GM12878 (cell line): ENCODE data around the gene BAZ1B. TPM values are rescaled to one million over a fixed set of nuclear protein-coding genes. Genes with fewer than 3 reads are reported as not detected.

Experiments used
- BACH1 ChIP-seq: fragments of 450-650 bp; IDR thresholded peaks from 2 replicates; pipeline ENCODE4 v1.6.1; 2017; ENCODE audit warnings: mild to moderate bottlenecking, borderline replicate concordance
- CHD2 ChIP-seq: IDR thresholded peaks from 2 replicates; pipeline ENCODE4 v1.6.1; 2011; ENCODE audit warnings: low read depth, low read length, improper control_type of control experiment, borderline replicate concordance
- CREM ChIP-seq: IDR thresholded peaks from 2 replicates; pipeline ENCODE4 v1.6.1; 2014; ENCODE audit warnings: antibody characterized with exemption, low read depth
- GABPA ChIP-seq: IDR thresholded peaks from 2 replicates; pipeline ENCODE4 v1.6.1; 2014; ENCODE audit warnings: antibody characterized with exemption, low read depth, mild to moderate bottlenecking, inconsistent platforms
- HCFC1 ChIP-seq: fragments of 150-350 bp; IDR thresholded peaks from 2 replicates; pipeline ENCODE4 v1.6.1; 2014; ENCODE audit warnings: low read length
- IKZF2 ChIP-seq, 2 experiments: fragments of 450-650 bp; IDR thresholded peaks; 2 replicates each; pipeline ENCODE4 v1.6.1; 2017; ENCODE audit warnings: mild to moderate bottlenecking in 2 of 2, moderate library complexity in 2 of 2
- LARP7 ChIP-seq: fragments of 450-650 bp; IDR thresholded peaks from 2 replicates; pipeline ENCODE4 v1.6.1; 2017; ENCODE audit warnings: mild to moderate bottlenecking
- MYC ChIP-seq: IDR thresholded peaks from 2 replicates; pipeline ENCODE4 v1.6.1; 2011; ENCODE audit warnings: mild to moderate bottlenecking, low read length, moderate library complexity, inconsistent platforms; ENCODE audit not compliant: insufficient read depth, insufficient replicate concordance, insufficient read length, severe bottlenecking
- NR2C1 ChIP-seq: fragments of 450-650 bp; IDR thresholded peaks from 2 replicates; pipeline ENCODE4 v1.6.1; 2017; ENCODE audit warnings: antibody characterized with exemption, mild to moderate bottlenecking, moderate library complexity
- NR2F1 ChIP-seq: fragments of 450-650 bp; conservative IDR thresholded peaks from 2 replicates; pipeline ENCODE4 v1.6.1; 2017; ENCODE audit warnings: mild to moderate bottlenecking
- RFX5 ChIP-seq: IDR thresholded peaks from 2 replicates; pipeline ENCODE4 v1.6.1; 2011; ENCODE audit warnings: low read depth, low read length, improper control_type of control experiment
- RUNX3 ChIP-seq: IDR thresholded peaks from 2 replicates; pipeline ENCODE4 v1.6.1; 2012; ENCODE audit warnings: low read length, inconsistent platforms
- SP1 ChIP-seq: IDR thresholded peaks from one replicate; pipeline ENCODE4 v1.6.1; 2011; ENCODE audit warnings: low read depth, low read length
- polyA plus RNA-seq, 11 experiments: library from polyadenylated mRNA; depleted of rRNA in 4 of 11; unstranded in 6 of 11; stranded (reverse) in 5 of 11; fragments of >200 nt; fragmentation: Nextera tagmentation in 4 of 11; fragmentation: Illumina TruSeq in 1 of 11; extraction: Ambion mirVana in 4 of 11; extraction: Trizol in 1 of 11; gene quantifications; 1 replicate in 1 of 11; 2 replicates in 10 of 11; pipeline versions ENCODE4 v1.2.1 to v1.2.3, GENCODE V29; 2011 to 2016; ENCODE audit warnings: inconsistent platforms in 2 of 11, missing spikeins in 2 of 11, low read depth in 1 of 11
- total RNA-seq, 4 experiments: library from RNA; depleted of rRNA in 3 of 4; stranded (reverse); fragments of >200 nt in 3 of 4; fragmentation: Illumina TruSeq in 1 of 4; extraction: Trizol in 1 of 4; gene quantifications; 2 replicates each; pipeline versions ENCODE4 v1.2.1 to v1.2.3, GENCODE V29; 2013 to 2021
- TF ChIP-seq, protein P1 (sequence below): fragments of 450-650 bp; IDR thresholded peaks from 2 replicates; pipeline ENCODE4 v1.6.1; 2017; ENCODE audit warnings: mild to moderate bottlenecking, moderate library complexity

BAZ1B gene
- total and polyA plus RNA-seq, 10 of the 15 experiments (the other 5 are each of a cell fraction or from before 2014, with no cell fraction given): 14.0 to 77.4 (median 36.2) TPM

GRCh38 chr7:73557108-73557396 lies 35.0 kb upstream of the BAZ1B start (continued):
- peak; percentile 73 for TF ChIP-seq SP1
- 0 out of 4 replicates have a peak, but pooled peaks of 1 of the 2 experiments have one; percentile 22 for TF ChIP-seq IKZF2 (IDR thresholded peaks at IDR 0.05)
- 0 out of 2 replicates have a peak, but pooled peaks have one; percentile 35 for TF ChIP-seq CREM
- TF ChIP-seq MYC: peak; percentile 36
- TF ChIP-seq NR2F1: peak; percentile 93
- peak; percentile 95 for TF ChIP-seq NR2C1
- TF ChIP-seq HCFC1: peak; percentile 34; the same call in 1 of the 2 replicates
- TF ChIP-seq, protein P1, sequence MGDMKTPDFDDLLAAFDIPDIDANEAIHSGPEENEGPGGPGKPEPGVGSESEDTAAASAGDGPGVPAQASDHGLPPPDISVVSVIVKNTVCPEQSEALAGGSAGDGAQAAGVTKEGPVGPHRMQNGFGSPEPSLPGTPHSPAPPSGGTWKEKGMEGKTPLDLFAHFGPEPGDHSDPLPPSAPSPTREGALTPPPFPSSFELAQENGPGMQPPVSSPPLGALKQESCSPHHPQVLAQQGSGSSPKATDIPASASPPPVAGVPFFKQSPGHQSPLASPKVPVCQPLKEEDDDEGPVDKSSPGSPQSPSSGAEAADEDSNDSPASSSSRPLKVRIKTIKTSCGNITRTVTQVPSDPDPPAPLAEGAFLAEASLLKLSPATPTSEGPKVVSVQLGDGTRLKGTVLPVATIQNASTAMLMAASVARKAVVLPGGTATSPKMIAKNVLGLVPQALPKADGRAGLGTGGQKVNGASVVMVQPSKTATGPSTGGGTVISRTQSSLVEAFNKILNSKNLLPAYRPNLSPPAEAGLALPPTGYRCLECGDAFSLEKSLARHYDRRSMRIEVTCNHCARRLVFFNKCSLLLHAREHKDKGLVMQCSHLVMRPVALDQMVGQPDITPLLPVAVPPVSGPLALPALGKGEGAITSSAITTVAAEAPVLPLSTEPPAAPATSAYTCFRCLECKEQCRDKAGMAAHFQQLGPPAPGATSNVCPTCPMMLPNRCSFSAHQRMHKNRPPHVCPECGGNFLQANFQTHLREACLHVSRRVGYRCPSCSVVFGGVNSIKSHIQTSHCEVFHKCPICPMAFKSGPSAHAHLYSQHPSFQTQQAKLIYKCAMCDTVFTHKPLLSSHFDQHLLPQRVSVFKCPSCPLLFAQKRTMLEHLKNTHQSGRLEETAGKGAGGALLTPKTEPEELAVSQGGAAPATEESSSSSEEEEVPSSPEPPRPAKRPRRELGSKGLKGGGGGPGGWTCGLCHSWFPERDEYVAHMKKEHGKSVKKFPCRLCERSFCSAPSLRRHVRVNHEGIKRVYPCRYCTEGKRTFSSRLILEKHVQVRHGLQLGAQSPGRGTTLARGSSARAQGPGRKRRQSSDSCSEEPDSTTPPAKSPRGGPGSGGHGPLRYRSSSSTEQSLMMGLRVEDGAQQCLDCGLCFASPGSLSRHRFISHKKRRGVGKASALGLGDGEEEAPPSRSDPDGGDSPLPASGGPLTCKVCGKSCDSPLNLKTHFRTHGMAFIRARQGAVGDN: 0 out of 2 replicates have a peak, but pooled peaks have one; percentile 11
- TF ChIP-seq CHD2: peak; percentile 68
- TF ChIP-seq RUNX3: peak; percentile 49; the same call in 1 of the 2 replicates
- peak; percentile 46; the same call in 1 of the 2 replicates for TF ChIP-seq BACH1
- no peak for TF ChIP-seq RFX5
- no peak for TF ChIP-seq LARP7
- no peak for TF ChIP-seq GABPA
